ENCODE results near the gene HEXD.

The HEXD gene

GRCh38 chr17:82414548-82415281 lies 3.4 kb upstream of the HEXD start:
- peak; percentile 19 to 49 for DNase-seq (ENCODE audit: low read depth in 2 of 2, low spot score in 1 of 2)

GRCh38 chr17:82415336-82415735 lies 2.8 kb upstream of the HEXD start:
- no peak for DNase-seq (ENCODE audit: low read depth in 2 of 2, low spot score in 1 of 2)

GRCh38 chr17:82415786-82416185 lies 2.4 kb upstream of the HEXD start:
- no peak for DNase-seq (ENCODE audit: low read depth in 2 of 2, low spot score in 1 of 2)

- no peak for DNase-seq (ENCODE audit: low read depth in 2 of 2, low spot score in 1 of 2)
These were observed 1.9 kb upstream of the HEXD start for GRCh38 chr17:82416264-82416663.

- no peak for DNase-seq (ENCODE audit: low read depth in 2 of 2, low spot score in 1 of 2)
These were observed 1.4 kb upstream of the HEXD start for GRCh38 chr17:82416771-82417170.

- DNase-seq (ENCODE audit: low read depth in 2 of 2, low spot score in 1 of 2): no peak
These were observed 1.4 kb downstream of the HEXD start for GRCh38 chr17:82419540-82419939.

- DNase-seq (ENCODE audit: low read depth in 2 of 2, low spot score in 1 of 2): peak in 1 of 2 donors; percentile 27
These were observed 6.1 kb downstream of the HEXD start for GRCh38 chr17:82424001-82424862.

- DNase-seq (ENCODE audit: low read depth in 2 of 2, low spot score in 1 of 2): no peak
These were observed 6.7 kb downstream of the HEXD start for GRCh38 chr17:82424863-82425159.

- DNase-seq (ENCODE audit: low read depth in 2 of 2, low spot score in 1 of 2): no peak
These were observed 10.4 kb downstream of the HEXD start for GRCh38 chr17:82428546-82428945.

GRCh38 chr17:82429824-82430223 lies 11.7 kb downstream of the HEXD start:
- no peak for DNase-seq (ENCODE audit: low read depth in 2 of 2, low spot score in 1 of 2)

GRCh38 chr17:82432017-82432416 lies 13.9 kb downstream of the HEXD start:
- DNase-seq (ENCODE audit: low read depth in 2 of 2, low spot score in 1 of 2): no peak

GRCh38 chr17:82433560-82434215 lies 15.5 kb downstream of the HEXD start:
- DNase-seq (ENCODE audit: low read depth in 2 of 2, low spot score in 1 of 2): no peak

- DNase-seq (ENCODE audit: low read depth in 2 of 2, low spot score in 1 of 2): no peak
These were observed 16.0 kb downstream of the HEXD start for GRCh38 chr17:82434216-82434565.

GRCh38 chr17:82435103-82435502 lies 17.0 kb downstream of the HEXD start:
- DNase-seq (ENCODE audit: low read depth in 2 of 2, low spot score in 1 of 2): no peak

GRCh38 chr17:82435601-82436583 lies 17.7 kb downstream of the HEXD start:
- DNase-seq (ENCODE audit: low read depth in 2 of 2, low spot score in 1 of 2): no peak

- DNase-seq (ENCODE audit: low read depth in 2 of 2, low spot score in 1 of 2): no peak
These were observed 18.6 kb downstream of the HEXD start for GRCh38 chr17:82436601-82437324.

- no peak for DNase-seq (ENCODE audit: low read depth in 2 of 2, low spot score in 1 of 2)
These were observed 19.1 kb downstream of the HEXD start for GRCh38 chr17:82437325-82437668.

- DNase-seq (ENCODE audit: low read depth in 2 of 2, low spot score in 1 of 2): no peak
These were observed 20.4 kb downstream of the HEXD start for GRCh38 chr17:82438401-82439193.

- DNase-seq (ENCODE audit: low read depth in 2 of 2, low spot score in 1 of 2): no peak
These were observed 21.2 kb downstream of the HEXD start for GRCh38 chr17:82439194-82439828.

Measured in stimulated activated CD8-positive, alpha-beta memory T cell treated with anti-CD3 and anti-CD28 coated beads, Interleukin-4, amount 100 ng/mL, for 1 hour (primary cell).